ENCODE results near the gene ARSK.
A peak's percentile ranks its signal among the peaks of the same experiment; 100 is the strongest.

Gene ARSK, protein sequence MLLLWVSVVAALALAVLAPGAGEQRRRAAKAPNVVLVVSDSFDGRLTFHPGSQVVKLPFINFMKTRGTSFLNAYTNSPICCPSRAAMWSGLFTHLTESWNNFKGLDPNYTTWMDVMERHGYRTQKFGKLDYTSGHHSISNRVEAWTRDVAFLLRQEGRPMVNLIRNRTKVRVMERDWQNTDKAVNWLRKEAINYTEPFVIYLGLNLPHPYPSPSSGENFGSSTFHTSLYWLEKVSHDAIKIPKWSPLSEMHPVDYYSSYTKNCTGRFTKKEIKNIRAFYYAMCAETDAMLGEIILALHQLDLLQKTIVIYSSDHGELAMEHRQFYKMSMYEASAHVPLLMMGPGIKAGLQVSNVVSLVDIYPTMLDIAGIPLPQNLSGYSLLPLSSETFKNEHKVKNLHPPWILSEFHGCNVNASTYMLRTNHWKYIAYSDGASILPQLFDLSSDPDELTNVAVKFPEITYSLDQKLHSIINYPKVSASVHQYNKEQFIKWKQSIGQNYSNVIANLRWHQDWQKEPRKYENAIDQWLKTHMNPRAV

DNA sequence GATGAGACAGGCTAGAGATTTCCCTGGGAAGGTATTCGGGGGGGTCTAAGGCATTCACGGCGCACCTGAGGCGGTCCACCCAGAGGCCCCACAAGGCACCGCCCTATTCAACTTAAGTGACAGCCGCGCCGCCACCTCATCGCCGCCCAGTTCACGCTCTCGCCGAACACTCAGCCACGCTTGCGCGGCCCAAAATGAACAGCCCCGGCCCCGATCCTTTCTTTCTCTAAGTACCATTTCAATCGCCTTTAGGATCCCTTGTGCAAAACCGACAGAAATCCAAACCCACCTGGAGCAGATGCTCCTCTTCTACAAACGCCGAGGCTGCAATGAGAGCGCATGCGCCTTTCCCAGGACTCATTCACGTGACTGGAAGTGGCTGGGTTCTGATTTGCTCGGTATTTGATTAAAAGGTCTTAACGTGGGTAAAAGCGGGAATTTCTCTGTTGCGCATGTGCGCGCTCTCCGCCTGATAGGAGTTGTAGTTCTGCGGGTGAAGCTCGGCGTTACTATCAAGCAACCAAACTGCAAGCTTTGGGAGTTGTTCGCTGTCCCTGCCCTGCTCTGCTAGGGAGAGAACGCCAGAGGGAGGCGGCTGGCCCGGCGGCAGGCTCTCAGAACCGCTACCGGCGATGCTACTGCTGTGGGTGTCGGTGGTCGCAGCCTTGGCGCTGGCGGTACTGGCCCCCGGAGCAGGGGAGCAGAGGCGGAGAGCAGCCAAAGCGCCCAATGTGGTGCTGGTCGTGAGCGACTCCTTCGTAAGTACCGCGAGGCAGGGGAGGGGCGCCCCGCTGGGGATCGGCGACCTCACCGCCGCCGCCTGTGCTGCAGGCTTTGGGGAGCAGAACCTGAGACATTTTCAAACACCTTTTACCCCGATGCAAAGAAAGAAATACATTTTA lies at the start of gene ARSK, which contains the start of gene SKIC3:
Gene ARSK, plus strand, starts transcription at position 455 of the 902 bp plus-strand sequence. Its CDS starts 178 bp downstream, at position 633.
Gene SKIC3, minus strand, starts transcription at position 331 of the 902 bp plus-strand sequence. CDS start 7,827 bp downstream, outside the sequence.
- peak; percentile 95 for FAIRE-seq

DNA sequence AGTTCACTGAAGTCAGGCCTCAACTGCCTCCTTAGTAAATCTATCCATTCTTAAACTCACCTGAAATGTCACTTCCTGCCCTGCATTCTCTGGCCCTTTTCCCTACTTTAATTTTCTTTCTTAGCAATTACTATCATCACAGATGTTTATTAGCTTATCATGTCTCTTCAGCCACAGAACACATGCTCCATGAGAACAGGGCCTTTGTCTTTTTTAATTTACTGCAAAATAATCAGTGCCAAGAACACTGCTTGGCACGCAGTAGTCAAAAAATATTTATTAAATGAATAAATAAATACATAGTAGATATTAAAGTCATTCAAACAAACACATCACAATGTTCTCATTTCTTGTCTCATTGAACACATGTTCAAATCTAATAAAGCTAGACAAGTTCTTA lies 46.4 kb upstream of the ARSK start:
- FAIRE-seq, result no peak

DNA sequence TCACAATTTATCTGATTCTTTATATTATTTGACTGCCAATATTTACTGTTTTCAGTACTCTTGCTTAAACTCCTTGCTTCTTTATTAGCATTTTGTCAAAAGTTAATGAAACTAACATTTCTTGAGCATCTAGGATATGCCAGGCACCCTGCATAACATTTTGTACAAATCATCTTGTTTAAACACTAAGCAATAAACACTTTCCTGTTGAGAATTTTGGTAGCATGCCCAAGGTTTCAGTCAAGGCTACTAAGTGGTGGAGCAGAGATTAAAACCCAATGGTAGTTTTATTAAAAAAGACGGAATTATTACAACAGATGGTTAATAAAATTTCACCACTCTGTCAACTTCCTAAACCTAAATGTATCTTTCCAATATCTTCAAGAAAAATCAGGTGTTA lies 43.3 kb upstream of the ARSK start:
- no peak for FAIRE-seq

DNA sequence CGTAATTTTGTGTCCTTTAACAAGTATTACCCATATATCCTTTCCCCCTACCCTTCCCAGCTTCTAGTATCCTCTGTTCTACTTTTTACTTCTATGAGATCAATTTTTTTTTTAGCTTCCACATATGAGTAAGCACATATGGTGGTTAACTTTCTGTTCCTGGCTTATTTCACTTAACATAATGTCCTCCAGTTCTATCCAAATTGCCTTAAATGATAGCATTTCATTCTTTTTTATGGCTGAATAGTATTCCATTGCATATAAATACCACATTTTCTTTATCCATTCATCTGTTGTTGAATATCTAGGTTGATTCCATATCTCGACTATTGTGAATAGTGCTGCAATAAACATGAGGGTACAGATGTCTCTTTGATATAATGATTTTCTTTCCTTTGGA lies 36.5 kb upstream of the ARSK start:
- FAIRE-seq, result no peak

DNA sequence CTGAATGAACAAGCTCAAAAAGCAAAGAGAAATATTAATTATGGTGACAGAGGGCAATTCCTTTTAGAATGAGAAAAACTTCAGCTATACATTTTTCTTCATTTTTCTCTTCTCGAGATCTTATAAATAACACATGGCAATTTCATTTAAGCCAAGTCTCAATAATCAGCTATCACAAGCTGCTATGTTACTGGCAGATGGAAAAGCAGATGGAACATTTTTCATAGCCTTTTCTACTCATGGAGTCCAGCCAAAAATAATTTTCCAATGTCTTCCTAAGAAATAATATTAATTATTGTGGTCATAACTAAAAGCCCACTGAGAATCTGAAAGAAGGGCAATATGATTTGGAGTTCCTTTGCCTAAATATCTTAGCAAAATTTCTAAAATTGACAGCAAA lies 35.8 kb upstream of the ARSK start:
- no peak for FAIRE-seq

DNA sequence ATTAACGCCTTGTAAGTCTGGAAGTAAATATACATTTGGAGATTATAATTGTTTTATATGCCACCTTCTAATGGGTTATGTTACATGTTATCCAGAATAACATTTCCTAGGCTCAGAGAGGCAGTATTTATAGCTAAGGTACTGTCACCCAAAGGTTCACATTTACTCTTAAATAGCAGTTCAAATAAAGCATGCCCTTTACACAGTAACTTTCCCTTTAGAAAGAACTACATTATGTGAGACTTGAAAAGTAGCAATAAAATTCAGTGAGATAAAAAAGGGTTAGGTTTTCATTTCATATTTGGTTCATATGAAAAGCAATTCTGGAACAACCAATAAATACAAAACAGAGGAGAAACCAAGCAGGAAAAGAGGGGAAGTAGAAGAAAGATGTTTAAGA lies 35.2 kb upstream of the ARSK start:
- FAIRE-seq, result no peak

DNA sequence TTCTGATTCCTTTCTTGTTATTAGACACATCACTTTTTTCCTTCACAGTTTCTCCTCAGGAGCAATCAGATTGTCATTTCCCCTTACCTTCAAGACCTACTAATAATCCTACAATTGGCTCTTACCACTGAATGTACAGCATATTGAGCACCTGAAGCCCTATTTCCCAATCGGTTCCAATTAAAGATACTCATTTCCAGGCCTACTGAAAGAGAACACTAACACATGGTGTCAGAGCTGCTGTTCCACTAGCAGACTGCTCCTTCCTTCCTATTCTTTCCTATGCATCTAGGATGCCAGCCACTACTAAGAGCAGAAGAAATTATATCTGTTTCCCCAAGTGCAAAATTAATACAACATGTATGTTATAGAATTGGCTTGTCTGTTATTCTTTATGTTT lies 34.7 kb upstream of the ARSK start:
- FAIRE-seq, result no peak

DNA sequence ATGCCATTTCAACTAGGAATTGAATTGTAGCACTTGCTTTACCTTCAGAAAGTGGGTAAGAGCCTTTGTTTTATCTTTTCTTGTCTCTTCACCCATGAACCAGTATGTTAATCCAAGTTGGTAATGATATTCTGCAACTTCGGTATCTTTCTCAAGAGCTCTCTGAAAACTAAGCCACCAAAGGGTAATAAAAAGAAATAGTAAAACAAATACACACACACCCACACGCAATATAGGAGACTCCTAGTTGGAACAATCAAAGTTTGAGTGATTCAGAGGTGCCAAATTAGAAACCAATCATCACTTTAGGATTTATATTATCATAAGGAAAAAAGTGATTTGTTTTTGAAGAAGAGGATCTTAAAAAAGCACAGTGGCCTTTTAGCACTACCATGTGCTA lies 30.5 kb upstream of the ARSK start:
- FAIRE-seq, result no peak

DNA sequence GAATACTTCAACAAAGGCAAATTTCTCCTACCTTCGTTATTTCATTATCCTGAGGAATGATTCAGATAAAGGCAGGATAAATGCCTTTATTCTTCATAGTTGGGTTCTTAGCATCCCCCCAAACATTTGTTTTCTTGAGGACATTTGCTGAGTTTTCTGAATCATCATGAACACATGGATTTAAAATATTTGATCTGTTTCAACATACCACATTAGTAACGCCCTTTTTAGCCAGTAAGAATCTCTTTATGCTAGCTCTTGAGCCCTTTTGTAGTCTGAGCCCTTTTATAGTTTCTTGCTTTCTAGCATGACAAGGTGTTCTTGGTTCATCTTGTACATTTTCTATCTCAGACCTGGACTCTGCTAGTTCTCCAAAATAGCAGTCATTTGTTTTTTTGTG lies 28.0 kb upstream of the ARSK start:
- no peak for FAIRE-seq

DNA sequence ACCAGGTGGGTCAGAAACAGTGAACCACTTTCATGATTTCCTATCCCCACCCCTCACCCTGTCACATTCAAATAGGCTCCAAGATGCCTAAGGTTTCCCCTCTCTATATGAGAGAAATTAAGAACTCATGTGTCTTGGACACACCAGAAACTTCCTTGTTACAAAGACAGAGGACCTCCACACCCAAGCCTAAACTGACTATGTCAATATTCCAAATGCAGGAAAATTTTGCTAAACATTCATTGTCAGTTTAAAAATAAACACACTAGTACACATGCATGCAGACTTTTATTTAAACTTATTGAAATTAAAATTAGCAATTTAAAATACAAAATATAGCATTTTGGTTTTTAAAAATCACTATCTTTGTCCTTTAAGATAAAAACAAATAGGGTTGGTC lies 26.3 kb upstream of the ARSK start:
- no peak for FAIRE-seq

DNA sequence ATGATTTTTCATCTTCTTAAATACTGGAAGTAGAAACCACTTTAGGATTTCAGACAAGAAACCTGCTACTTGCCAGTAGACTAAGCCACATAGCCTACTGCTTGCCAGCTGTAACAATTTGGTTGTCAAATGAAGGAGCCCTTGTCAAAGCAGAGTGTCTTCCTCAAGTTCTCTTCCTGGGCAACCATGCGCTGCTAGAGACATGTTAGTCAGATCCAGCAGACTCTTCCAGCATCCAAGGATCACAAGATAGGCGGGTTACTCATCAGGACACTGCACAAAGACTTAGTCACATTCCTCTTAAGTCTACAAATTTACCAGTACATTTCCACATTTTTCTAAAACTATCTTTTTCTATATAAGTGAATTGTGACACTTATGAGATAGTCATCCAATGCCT lies 24.5 kb upstream of the ARSK start:
- no peak for FAIRE-seq

DNA sequence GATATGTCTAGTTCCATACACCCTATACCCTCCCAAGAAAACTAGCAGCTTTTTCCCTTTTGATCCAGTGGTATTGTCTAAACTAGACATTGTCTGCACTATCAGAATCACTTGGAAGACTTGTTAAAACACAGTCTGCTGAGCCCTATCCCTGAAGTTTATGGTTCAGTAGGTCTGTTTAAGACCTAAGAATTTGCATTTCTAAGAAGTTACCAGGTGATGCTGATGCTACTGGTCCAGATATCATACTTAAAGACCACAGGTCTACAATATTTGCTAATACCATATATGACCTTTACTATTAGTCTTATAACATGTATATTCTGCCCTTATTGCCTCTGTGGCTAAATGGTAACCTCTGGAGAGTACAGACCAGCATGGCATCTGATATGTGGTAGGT lies 23.4 kb upstream of the ARSK start:
- no peak for FAIRE-seq

DNA sequence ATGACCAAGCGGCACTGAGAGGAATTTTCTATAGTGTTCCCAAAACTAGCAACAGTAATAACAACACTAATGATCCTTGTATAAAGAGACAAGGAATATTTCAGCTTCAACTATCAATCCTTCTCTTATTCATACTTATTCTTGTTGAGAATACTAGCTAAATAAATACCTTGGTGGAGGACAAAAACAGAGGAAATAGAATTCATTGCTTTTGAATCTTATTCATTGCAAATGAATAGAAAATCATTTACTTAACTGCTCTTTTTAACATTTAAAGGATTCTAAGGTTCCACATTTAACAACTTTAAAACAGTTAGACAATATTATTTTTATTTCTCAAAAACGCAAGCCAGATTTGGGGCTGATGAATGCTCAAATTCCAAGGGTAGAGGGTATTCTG lies 22.5 kb upstream of the ARSK start:
- no peak for FAIRE-seq

DNA sequence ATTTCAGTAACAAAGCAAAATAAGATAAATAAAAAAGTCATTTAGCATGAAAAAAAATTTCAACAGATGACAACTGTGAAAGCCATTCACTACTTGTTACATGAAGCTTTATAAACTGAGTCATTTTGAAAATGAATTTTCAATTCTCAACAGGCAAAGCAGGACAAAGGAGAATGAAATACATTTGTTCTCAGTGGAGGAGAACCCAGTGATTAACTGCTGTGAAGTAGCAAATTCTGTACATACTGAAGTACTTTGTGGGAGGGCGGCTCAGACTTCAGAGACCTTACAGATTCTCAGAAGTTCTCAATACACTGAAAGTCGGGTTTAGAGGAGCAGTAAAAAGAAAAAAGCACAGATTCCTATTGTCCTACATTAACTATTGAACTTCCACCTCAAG lies 21.8 kb upstream of the ARSK start:
- no peak for FAIRE-seq

DNA sequence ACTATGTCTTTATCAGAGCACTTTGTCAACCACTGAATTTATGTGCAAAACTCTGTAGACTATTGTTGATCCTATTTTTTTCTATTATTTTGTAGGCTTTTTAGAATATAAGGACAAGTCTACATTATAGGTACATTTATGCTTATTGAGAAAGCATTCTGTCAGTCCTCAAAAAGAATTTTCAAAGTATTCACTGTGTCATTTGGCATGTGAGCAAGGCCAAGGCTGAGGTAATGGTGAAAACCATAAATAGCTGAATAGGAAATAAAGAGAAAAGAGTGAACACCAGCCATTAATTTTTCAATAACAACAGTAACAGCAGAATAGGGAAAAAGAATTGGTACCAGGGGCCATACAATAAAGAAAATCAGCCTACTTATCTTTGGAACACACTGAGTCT lies 21.1 kb upstream of the ARSK start:
- no peak for FAIRE-seq

DNA sequence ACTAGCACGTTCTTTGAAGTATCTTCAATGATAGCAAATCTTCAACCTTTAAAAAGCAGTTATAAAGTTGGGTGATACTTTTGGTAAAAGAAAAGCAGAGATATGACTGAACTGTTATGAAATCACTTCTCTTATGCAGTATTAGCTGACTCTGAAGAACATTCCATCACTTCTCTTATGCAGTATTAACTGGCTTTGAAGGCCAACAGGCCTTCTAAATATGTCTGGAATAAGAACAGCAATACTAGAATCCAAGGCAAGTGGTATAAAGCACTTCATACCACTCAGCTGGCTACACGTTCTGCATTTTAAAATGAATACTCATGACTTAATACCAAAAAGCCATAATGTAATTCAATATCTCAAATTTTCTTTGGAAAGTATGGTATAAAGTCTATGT lies 17.4 kb upstream of the ARSK start:
- no peak for FAIRE-seq

DNA sequence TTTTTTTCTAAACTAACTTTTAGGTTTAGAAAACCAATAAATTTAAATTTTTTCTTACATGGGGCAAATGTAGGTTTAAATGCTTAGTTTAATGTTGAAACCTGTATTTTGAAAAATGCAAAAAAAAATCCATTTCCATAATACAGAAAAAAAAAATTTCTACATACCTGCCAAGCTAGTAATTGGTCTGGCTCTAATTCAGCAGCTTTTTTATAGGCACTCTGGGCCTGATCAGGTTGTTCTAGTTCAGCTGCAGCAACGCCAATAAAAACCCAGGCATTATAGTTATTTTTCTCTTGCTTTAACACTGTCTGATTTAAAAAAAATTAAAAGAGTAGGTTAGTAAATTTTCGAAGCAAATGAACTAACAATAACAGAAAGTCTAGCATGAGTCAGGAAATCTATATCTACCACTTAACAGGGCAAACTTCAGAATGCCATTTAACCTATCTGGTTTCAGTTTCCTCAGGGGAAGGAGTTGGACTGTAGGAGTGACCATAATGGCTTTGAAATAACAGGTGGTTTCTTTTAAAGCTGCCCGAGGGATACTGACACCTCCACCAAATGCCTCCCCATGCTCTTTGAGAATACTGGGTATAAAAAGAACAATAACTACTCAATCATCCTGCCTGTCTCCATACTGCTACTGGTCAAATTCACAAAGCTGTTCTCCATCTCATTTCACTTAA lies 11.7 kb upstream of the ARSK start:
- no peak for FAIRE-seq

DNA sequence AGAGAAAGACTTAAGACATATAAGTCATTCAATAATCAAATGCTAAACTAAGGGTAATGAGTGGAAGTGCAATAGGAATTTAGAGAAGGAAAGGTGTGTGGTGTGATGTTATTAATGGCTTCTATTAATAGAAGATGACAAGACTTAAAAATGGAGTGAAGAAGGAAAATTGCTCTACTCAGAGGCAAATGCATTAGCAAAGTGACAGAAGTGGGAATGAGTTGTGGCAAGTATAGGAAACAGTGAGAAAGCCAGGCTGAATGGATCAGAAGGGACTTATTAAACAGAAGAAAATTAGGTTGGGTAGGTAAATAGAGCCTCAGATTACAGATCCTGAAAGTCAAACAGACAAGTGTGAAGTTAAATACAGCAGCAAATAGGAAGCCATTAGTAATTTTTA lies 5.9 kb upstream of the ARSK start:
- FAIRE-seq, result no peak

DNA sequence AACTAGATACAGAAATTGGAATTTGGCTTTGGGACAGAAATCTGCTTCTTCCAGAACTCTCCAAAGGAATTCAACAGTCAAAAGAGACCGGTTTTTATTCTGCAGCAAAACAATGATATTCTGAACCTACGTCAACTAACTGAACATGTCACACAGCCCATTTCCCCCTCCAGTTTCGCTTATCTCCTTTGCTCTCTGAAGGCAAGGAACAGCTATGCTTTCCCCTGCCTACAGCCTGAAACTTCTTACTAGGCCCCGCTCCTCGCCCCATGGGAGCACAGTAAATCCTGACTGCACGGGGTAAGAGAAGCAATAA lies 612 bp upstream of the ARSK start:
- no peak for FAIRE-seq

DNA sequence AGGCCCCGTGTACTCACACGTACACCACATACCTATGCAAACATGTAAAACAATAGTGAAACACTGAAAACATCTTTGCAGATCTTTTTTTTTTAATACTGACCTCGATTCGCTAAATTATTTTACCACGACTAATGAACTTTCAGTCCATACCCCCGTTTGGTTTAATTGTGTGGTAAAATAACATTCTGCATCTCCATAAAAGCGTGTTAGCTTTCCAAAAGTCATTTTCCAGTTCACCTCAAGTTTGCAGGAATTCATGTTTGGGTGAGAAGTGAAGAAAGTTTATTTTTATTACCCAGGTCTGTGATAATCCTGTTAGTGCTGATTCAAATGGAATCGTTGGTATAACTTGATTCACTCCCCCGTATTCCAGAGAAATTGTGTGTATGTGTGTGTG lies 652 bp downstream of the ARSK start:
- no peak for FAIRE-seq

DNA sequence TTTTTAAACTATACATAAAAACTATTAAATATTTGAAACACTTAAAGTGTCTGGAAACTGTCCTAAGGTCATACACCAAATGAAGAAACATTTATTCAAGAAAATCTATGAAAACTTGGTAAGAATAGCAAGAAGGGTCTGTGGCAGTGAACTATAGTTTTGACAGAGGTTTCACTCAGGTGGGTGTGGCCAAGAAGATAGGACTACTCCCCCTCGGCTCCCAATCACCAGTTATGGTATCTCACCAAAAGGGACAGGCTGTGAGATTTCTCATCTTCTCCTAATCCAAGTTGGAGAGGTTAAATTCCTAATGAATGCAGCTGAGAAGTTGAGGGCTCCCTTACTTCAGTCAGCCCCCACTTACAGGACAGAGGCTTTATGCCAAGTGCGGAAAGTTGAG lies 2.9 kb downstream of the ARSK start:
- no peak for FAIRE-seq

DNA sequence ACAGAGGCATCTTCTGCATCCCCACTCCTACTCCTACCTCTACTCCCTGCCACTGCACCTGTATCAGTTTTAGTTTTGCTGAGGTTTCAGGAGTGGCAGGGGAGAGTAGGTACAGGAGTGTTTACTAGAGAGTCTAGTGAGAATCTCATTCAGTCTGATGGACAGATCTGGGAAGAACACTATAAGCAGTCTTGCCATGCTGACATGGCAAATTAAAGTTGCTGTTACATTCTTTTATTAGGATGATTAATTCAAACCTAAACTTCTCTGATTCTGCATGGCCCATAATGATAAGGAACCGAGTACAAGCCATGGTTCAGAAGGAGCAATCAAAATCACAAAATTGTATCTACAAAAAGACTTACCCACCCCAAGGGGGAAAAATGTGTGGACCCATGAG lies 7.4 kb downstream of the ARSK start:
- no peak for FAIRE-seq

DNA sequence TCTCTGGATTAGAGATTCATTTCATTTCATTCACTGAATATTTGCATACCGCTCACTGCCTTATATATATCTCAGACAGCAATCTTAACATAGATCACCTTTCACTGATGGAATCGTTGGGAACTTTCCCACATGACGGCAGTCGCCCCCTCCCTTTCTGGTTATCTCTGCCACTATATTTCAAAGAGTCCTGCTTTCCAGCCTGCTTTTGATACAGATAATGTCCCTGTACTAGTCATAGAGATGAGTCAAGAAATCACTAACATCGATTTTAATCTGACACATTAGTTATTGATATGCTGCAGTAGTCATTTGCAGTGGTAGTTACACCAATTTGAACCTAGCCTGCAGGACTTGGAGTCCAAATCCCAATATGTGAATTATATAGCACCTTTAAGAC lies 8.5 kb downstream of the ARSK start:
- no peak for FAIRE-seq

All from G401.6 (cell line).